HG03196 (cell line): ENCODE measurements around the gene SUPT5H.
A peak's percentile ranks its signal among the peaks of the same experiment; 100 is the strongest.

ENCODE experiments used
- ATAC-seq: cut with Tn5 transposase; IDR thresholded peaks from one replicate; pipeline ENCODE4 v1.9.1; 2021; ENCODE audit not compliant: unreplicated experiment

The SUPT5H gene

GRCh38 chr19:39494661-39495060 is 49.3 kb downstream of the SUPT5H start:
- ATAC-seq: no peak

GRCh38 chr19:39496063-39496462 is 50.7 kb downstream of the SUPT5H start:
- no peak for ATAC-seq

DNA sequence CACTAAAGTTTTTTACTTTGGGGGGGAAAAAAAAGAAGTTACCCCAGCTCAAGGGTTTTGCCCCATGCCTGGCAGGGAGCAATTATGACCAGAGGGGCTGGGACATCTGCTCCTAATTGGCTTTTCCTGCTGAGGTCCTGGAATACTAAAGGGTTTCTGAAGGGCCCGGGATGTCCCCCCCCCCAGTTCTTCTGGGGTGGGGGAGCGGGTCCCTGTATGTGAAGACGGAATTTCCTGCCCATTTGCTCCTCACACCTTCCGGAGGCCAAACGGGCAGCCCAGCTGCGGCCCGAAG is 52.3 kb downstream of the SUPT5H start:
- ATAC-seq: no peak

GRCh38 chr19:39497996-39498797 is 52.8 kb downstream of the SUPT5H start:
- ATAC-seq: no peak

GRCh38 chr19:39498798-39499642 is 53.6 kb downstream of the SUPT5H start, which contains the start of gene DLL3:
Gene DLL3 (plus strand): TSS chr19:39498947. CDS start chr19:39498975, 28 bp downstream.
- no peak for ATAC-seq

GRCh38 chr19:39499932-39500331 is 54.5 kb downstream of the SUPT5H start:
- no peak for ATAC-seq

DNA sequence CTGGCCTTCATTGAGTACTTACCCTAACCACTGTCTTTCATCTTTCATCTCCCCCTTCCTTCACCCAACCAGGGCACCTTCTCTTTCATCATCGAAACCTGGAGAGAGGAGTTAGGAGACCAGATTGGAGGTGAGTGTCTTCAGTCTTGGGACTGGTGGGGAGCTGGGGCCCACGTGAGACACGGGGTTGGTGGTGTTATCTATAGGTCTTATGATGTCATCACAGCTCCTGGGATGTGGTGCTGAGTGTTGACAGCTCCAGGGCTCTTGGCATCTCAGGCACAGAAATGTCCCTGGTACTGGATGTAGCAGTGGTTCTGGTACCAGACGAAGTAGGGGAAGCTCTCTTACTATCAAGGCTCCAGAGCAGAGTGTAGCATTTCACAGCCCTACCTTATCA is 55.2 kb downstream of the SUPT5H start:
- ATAC-seq: no peak

- no peak for ATAC-seq
These were observed 56.0 kb downstream of the SUPT5H start for GRCh38 chr19:39501340-39501739.

DNA sequence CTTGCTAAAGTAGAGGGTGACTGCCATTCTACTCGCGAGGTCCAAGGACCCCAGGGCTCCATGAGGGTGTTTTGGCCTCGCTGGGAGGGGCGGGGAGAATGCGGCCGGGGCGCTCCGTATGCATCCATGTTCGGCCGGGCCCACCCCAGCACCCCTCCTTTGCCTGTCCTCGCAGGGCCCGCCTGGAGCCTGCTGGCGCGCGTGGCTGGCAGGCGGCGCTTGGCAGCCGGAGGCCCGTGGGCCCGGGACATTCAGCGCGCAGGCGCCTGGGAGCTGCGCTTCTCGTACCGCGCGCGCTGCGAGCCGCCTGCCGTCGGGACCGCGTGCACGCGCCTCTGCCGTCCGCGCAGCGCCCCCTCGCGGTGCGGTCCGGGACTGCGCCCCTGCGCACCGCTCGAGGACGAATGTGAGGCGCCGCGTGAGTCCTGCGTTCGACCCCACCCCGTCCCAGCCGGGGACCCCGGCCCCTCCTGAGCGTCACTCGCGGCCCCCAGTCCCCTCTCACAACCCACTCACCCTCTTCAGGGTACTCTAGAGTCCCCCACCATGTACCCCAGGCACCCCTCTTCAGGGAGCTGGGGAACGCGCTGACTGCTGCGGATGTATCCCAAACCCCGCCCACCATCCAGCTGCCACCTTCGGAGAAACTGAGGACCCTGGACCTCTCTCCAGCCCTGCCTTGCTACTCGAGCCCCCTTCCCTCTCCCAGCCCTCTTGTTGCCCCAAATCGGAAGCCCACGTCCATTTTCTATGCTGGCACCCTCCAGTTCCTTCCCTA is 57.4 kb downstream of the SUPT5H start:
- ATAC-seq: peak; percentile 59

DNA sequence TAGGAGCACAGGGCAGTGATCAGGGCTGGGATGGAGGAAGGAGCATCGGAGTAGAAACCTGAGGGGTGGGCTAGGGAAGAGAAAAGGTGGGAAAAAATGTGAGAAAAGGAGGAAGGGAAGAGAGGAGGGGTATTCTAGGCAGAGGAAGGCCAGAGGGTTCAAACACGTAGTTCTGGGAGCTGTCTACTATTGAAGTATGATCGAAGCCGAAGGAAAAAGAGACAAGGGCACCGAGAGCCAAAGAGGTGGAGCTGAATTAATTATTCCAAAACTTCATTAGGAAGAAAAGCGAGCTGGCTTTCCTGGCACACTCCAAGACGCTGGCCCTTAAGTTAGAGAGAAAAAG is 61.2 kb downstream of the SUPT5H start:
- no peak for ATAC-seq

DNA sequence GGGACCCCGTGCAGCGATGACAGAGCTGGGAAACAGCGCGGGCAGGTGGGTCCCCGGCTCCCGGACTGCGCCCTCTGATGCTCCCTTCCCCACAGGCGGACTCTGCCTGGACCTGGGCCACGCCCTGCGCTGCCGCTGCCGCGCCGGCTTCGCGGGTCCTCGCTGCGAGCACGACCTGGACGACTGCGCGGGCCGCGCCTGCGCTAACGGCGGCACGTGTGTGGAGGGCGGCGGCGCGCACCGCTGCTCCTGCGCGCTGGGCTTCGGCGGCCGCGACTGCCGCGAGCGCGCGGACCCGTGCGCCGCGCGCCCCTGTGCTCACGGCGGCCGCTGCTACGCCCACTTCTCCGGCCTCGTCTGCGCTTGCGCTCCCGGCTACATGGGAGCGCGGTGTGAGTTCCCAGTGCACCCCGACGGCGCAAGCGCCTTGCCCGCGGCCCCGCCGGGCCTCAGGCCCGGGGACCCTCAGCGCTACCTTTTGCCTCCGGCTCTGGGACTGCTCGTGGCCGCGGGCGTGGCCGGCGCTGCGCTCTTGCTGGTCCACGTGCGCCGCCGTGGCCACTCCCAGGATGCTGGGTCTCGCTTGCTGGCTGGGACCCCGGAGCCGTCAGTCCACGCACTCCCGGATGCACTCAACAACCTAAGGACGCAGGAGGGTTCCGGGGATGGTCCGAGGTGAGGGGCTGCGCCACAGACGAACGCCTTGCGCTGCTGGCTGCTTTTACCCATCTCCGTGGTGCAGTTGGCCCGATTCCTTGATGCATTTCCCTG is 61.7 kb downstream of the SUPT5H start:
- no peak for ATAC-seq

DNA sequence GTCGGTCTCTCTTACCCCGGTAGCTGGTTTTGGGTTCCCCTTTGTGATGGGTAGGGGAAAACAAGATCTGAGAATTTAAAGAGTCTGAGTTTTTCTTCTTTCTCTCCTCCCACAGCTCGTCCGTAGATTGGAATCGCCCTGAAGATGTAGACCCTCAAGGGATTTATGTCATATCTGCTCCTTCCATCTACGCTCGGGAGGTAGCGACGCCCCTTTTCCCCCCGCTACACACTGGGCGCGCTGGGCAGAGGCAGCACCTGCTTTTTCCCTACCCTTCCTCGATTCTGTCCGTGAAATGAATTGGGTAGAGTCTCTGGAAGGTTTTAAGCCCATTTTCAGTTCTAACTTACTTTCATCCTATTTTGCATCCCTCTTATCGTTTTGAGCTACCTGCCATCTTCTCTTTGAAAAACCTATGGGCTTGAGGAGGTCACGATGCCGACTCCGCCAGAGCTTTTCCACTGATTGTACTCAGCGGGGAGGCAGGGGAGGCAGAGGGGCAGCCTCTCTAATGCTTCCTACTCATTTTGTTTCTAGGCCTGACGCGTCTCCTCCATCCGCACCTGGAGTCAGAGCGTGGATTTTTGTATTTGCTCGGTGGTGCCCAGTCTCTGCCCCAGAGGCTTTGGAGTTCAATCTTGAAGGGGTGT is 62.5 kb downstream of the SUPT5H start:
- no peak for ATAC-seq

GRCh38 chr19:39508629-39509028 is 63.2 kb downstream of the SUPT5H start:
- ATAC-seq: no peak

- ATAC-seq: no peak
These were observed 63.9 kb downstream of the SUPT5H start for GRCh38 chr19:39509233-39509632.

DNA sequence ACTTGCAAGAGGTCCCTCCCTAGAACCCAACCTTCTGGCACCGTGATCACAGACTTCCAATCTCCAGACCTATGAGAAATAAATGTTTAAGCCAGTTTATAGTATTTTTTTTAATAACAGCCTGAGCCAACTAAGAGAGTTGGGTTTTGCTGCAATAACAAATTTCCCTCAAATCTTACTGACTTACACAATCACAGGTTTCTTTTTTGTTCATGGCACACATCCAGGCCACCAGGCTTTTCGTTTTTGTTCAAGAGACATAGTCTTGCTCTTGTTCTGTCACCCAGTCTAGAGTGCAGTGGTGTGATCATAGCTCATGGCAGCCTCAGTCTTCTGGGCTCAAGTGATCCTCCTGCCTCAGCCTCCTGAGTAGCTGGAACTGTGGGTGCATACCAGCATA is 67.6 kb downstream of the SUPT5H start:
- ATAC-seq: no peak

- no peak for ATAC-seq
These were observed 69.6 kb downstream of the SUPT5H start, which contains the start of gene SELENOV for GRCh38 chr19:39514840-39515550. Gene SELENOV (plus strand): TSS chr19:39515139. CDS start chr19:39515213, 74 bp downstream.

- no peak for ATAC-seq
These were observed 70.3 kb downstream of the SUPT5H start for GRCh38 chr19:39515551-39516191.

GRCh38 chr19:39516270-39516669 is 70.9 kb downstream of the SUPT5H start:
- no peak for ATAC-seq

DNA sequence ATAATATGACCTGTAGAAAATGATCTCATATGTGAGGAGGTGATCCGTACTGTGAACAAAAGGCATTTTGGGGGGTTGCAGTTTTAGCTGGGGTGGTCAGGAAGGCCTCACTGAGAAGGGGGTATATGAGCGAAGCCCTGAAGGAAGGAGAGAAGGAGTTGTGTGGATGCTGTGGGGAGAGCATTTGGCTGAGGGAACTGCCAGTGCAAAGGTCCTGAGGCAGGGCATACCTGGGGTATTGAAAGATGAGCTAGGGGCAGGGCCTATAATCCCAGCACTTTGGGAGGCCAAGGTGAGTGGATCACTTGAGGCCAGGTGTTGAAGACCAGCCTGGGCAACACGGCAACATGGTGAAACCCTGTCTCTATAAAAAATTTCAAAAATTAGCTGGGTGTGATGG is 72.0 kb downstream of the SUPT5H start:
- ATAC-seq: no peak
